GM18867 (cell line): ENCODE data around the gene ZNF423.

ENCODE experiments used
- ATAC-seq: cut with Tn5 transposase; IDR thresholded peaks from one replicate; pipeline ENCODE4 v1.9.1; 2021; ENCODE audit warnings: mild to moderate bottlenecking, moderate library complexity; ENCODE audit not compliant: unreplicated experiment

Gene ZNF423

GRCh38 chr16:49674990-49675389 lies 180.9 kb downstream of the ZNF423 start:
- no peak for ATAC-seq

DNA sequence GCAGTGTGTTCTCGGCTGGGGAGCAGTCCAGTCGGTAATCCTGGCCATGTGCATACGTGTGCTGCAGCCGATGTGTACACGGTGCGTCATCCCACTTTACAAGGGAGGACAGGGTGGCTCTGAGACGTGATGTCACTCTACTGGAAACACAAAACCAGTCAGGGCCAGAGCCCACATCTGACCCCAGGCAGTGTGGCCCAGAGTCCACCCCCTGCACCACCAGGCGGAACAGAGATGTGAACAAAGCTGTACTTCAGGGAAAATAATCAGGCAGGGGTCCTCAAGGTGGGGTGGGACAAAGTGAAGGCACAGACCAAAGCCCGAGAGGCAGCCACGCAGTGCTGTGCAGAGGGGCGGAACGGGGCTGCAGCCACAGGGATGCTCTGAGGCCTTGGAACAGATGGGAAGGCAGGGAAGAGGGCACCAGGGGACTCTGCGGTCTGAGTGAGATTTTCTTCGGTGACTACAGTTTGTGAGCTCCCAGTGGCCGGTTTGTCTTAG lies 181.5 kb downstream of the ZNF423 start:
- ATAC-seq, result no peak

DNA sequence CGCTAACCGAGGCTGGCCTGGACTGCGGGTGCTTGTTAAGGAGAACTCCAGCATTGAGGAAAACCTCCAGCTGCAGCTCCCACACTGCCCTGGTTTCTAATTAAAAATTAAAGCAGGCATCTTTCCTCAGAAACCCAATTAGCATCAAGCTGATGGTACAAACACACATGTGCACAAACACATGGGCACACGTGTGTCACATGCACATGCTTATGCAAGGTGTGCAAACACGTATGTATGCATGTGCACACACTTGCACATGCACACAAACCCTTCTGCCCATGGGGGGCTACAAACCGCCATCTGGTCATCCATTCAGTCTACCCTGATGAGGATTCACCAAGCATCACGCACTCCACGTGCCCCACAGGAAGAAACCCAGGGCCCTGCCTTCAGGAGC lies 182.5 kb downstream of the ZNF423 start:
- ATAC-seq, result no peak

DNA sequence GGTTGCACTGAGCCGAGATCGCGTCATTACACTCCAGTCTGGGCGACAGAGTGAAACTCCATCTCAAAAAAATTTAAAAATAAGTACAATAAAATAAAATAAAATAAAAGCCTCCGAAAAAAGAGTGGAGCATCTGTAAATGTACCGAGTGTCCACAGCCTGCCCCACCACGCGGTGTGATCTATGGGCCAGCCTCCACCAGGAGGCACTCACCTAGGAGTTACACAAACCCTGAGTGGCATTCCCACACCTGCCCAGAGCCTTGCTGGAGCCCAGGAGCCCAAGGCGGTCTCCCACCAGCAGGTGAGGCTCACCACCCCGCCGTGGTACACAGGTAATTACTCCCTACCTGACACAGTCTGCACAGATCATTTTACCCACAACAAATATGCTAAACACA lies 183.2 kb downstream of the ZNF423 start:
- no peak for ATAC-seq

GRCh38 chr16:49671333-49671732 lies 184.6 kb downstream of the ZNF423 start:
- ATAC-seq, result no peak

DNA sequence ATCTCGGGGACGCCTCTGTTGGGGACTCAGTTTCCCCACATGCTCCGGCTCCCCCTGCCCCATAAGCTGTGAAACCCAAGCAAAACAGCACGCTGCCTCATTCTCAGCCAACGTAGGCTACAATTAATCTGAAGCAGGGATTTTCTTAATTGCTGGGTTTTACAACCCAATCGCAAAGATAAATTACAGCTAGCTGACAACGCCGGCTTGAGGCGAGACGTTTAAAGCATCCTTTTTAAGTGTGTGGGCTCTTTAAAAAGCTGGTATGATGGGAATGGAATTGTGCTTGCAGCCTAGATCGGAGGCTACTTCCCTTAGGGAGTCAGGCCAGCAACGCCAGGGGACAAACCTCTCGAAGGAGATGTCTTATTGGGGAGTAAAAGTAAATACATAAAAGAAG lies 185.3 kb downstream of the ZNF423 start:
- ATAC-seq, result no peak

DNA sequence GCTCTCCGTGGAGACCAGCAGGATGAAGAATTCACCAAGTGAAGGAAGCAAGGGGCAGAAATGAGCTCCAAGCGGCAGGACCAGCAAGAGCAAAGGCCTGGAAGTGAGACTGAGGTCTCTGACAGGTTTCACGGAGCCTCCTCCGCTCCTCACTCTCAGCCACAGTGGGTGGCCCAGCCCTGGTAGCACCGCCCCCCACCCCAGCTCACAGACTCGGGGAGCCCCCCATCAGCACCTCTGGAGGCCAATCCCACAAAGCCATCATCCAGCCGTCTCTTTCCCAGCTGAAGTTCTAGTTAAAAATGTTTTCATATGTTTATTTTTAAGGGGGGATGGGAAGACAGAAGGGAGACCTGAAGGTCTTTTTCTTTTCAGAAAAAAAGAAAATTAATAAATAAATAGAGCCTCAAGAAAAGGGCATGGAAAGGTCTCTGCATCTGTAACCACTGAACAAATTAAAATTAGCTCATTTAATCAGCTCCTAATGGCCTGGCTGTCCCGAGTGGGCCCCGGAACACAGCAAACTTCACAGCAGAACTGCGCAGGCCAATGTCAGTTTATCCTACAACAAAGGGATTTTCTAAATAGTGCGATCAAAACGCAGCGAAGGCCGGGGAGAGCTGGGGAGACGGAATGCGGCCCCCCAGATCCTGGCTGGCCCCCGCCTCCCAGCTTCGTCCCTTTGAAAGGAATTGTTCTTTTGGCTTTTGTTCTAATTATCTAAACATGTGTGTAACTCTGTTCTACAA lies 190.3 kb downstream of the ZNF423 start:
- ATAC-seq, result no peak

DNA sequence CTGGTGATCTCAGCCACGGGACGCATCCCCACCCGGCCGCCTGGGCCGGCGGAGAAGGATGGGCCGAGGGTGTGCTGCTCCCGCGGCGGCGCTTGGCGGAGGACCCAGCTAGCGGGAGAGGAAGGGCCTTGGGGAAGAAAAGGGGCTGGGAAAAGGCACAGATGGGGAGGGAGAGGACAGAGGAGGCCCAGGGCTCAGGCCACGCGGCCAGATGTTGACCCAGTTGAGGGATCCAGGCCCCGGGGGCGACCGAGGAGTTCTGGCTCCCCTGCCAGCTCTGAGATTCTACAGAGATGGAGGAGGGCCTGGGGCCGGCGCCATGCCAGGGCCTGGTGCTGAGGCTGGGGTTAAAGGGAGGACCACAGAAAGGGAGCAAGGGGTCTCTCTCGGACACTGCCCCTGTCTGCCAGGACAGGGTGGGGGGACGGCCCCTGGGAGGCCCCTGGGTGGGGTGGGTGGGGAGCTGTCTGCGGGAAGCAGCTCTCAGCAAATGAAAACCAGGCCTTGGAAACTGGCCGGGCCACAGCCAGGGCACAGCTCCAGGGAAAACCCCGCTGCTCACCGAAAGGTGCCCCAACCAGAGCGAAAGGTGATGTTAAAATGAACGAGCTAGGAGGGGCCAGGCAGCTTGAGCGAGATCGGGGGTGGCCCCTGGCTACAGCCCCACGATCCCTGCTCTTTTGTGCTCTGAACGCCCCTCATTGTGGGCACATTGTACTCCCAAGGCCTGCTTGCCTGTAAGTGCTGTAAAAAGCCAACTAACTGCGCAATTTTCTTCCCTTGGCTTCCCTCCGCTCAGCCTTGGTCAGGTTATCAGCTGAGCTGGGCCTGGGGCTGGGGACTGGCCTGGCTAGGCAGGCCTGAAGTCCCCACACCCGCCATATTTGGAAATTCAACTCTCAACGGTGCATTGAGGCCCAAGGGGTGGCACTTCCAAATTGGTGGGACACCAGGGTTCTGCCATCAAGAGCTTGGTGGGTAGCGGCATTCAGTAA lies 191.4 kb downstream of the ZNF423 start:
- no peak for ATAC-seq

GRCh38 chr16:49663081-49664065 lies 192.5 kb downstream of the ZNF423 start:
- ATAC-seq, result no peak

DNA sequence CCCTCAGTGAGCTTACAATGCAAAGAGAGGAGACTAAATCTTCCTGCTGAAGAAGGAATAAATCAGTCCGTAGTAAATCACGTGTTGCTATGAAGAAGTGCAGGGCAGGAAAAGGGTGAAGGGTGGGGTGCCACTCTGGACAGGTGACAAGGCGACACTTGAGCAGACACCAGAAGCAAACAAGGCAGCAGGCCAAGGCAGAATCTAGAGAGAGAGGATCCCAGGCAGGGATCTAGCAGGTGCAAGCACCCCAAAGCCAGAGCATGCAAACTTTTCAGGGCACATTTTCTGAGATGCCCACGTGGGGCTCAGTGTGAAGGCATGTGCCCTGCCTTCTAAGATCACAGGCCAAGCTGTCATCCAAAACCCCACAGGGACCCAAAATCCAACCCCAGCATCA lies 193.3 kb downstream of the ZNF423 start:
- ATAC-seq, result no peak

- ATAC-seq, result no peak
Measured at GRCh38 chr16:49661465-49662187, 194.3 kb downstream of the ZNF423 start.

DNA sequence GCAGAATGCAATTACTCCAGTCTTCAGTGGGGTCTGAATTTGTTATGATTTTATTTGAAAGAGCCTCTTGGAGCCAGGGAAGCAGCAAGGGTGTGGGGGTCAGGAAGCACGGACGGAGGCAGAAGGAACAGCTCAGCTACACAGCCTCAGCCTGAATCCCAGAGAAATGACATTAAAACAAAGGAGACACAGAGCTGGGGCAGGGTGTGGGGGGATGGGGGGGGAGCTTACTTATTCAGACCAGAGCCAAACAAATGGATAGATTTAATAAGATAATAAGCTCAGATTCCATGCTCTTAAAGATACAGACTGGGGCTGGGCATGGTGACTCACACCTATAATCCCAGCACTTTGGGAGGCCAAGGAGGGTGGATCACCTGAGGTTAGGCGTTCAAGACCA lies 195.3 kb downstream of the ZNF423 start:
- ATAC-seq, result no peak

GRCh38 chr16:49659356-49659755 lies 196.6 kb downstream of the ZNF423 start:
- no peak for ATAC-seq

- ATAC-seq, result no peak
Measured at GRCh38 chr16:49658531-49658930, 197.4 kb downstream of the ZNF423 start.

GRCh38 chr16:49657736-49658465 lies 198.0 kb downstream of the ZNF423 start:
- ATAC-seq, result no peak

- ATAC-seq, result no peak
Measured at GRCh38 chr16:49654425-49654824, 201.5 kb downstream of the ZNF423 start.

DNA sequence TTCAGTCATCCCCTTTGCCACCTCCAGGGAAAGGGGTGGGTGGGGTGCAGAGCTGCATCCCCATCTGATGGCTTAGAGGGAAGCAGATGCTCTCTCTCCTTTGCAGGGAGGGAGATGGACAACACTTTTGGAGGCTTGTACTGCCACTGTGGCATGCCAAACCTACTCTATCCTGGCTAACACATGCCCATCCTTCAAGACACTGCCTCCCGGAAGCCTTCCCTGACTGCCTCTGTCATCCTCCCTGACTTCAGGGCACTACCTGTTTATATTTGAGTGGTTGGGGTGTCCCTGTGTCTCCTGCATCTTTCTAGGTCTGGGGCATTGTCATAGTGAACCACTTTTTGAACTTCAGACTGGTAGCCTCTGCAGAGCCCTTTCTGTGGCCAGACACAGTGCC lies 202.3 kb downstream of the ZNF423 start:
- no peak for ATAC-seq

GRCh38 chr16:49653173-49653570 lies 202.7 kb downstream of the ZNF423 start:
- no peak for ATAC-seq

GRCh38 chr16:49652456-49653172 lies 203.3 kb downstream of the ZNF423 start:
- no peak for ATAC-seq
